ENCODE measurements around the gene TMEM255B.

DNA sequence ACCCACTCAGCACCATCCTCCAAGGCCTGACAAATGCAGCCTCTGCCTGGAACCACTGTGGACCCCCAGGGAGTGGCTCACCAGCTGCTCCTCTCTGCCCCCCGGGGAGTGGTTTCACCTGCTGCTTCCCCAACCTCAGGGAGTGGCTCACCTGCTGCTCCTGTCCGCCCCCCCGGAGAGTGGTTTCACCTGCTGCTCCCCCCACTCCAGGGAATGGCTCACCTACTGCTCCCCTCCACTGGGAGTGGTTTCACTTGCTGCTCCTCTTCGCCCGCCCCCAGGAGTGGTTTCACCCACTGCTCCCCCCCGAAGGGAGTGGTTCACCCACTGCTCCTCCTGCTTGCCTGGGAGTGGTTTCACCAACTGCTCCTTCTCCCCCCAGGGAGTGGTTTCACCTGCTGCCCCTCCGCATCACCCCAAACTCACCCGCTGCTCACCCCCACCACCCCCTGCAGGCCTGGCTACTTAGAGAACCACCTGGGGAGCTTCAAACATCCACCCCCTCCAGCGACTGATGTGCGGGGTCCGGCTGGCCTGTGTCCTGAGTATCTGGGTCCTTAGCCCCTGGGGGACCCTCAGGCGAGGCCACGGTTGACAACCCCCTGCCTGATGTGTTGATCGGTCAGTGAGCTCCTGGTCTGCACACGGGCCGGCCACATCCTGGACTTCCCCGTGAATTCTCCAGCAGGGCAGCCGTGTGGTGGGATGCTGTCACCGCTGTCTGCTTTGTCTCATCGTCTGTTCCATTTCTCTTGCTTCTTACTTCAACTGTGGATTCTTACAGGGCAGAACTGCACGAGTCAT, 14.6 kb upstream of the TMEM255B start:
- TF ChIP-seq MYC (IDR thresholded peaks at IDR 0.05; ENCODE audit: low read depth, low read length) (no peak), POLR2AphosphoS5 (IDR thresholded peaks at IDR 0.05; ENCODE audit: insufficient read depth, low read depth, low read length) (no peak), EZH2 (IDR thresholded peaks at IDR 0.05; ENCODE audit: borderline replicate concordance, low read depth, low read length, severe bottlenecking) (no peak)
- TF ChIP-seq, protein P1, sequence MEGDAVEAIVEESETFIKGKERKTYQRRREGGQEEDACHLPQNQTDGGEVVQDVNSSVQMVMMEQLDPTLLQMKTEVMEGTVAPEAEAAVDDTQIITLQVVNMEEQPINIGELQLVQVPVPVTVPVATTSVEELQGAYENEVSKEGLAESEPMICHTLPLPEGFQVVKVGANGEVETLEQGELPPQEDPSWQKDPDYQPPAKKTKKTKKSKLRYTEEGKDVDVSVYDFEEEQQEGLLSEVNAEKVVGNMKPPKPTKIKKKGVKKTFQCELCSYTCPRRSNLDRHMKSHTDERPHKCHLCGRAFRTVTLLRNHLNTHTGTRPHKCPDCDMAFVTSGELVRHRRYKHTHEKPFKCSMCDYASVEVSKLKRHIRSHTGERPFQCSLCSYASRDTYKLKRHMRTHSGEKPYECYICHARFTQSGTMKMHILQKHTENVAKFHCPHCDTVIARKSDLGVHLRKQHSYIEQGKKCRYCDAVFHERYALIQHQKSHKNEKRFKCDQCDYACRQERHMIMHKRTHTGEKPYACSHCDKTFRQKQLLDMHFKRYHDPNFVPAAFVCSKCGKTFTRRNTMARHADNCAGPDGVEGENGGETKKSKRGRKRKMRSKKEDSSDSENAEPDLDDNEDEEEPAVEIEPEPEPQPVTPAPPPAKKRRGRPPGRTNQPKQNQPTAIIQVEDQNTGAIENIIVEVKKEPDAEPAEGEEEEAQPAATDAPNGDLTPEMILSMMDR (IDR thresholded peaks at IDR 0.05; ENCODE audit: extremely low read depth in 1 of 2, insufficient read depth in 1 of 2, low read depth in 1 of 2, low read length in 2 of 2), result no peak
- TF ChIP-seq, protein P2, sequence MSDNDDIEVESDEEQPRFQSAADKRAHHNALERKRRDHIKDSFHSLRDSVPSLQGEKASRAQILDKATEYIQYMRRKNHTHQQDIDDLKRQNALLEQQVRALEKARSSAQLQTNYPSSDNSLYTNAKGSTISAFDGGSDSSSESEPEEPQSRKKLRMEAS (IDR thresholded peaks at IDR 0.05; ENCODE audit: insufficient read depth, insufficient read length), result no peak
